Measurements from ENCODE around the gene PHB1.

DNA sequence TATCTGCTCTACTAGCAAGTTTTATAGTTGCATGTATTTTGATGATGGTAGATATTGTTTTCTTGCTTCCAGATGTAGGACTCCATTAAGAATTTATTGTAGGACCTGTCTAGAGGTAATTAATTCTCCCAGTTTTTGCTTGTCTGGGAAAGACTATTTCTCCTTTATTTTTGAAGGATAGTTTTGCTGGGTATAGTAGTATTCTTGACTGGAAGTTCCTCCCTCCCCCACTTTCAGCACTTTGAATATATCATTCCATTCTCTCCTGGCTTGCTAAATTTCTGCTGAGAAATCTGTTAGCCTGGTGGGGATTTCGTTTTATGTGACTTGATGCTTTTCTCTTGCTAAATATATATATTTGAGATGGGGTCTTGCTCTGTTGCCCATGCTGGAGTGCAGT, 8.0 kb upstream of the PHB1 start:
- TF ChIP-seq CTCF (conservative IDR thresholded peaks at IDR 0.05; ENCODE audit: low read depth, low read length) (no peak), EZH2 (IDR thresholded peaks at IDR 0.05; ENCODE audit: low read length, unreplicated experiment) (no peak), EZH2phosphoT487 (IDR thresholded peaks at IDR 0.05; ENCODE audit: borderline replicate concordance, low read length) (no peak)
